Retinal pigment epithelial cell (primary cell): ENCODE results near the gene IFNG-AS1.

Source experiments
- DNase-seq: peaks from one replicate; pipeline ENCODE4 v3.0.0-alpha.2; 2010; ENCODE audit warnings: low read depth
- H3K4me3 ChIP-seq: 2 replicates; pipeline ENCODE4 v1.5.1; 2011; ENCODE audit warnings: mild to moderate bottlenecking, low read length, control low read depth, moderate library complexity
- CTCF ChIP-seq: conservative IDR thresholded peaks from 2 replicates; pipeline ENCODE4 v1.5.1; 2011; ENCODE audit warnings: low read depth, low read length, control low read depth, inconsistent platforms

Gene IFNG-AS1

GRCh38 chr12:67952787-67953186, 36.5 kb upstream of the IFNG-AS1 start:
- DNase-seq: no peak
- TF ChIP-seq CTCF: no peak
- no peak overlapping the region for H3K4me3 ChIP-seq

DNA sequence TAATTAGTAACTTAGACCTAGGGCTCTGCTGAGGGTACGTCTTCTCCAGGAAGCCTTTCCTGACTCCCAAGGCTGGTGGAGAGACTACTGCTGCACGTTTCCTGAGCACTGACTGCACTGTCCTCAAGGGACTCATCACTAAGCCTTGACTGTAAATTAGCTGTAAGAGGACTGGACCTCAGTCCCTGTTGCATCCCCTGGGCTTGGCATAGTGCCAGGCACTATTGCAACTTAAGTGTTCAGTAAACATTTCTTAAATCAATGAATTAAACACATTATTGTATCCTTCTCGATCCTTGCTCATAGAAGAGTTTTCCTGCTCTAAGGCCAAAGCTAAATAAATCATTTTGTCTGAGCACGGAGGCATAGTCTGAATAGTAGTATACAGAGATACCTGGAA, 31.9 kb upstream of the IFNG-AS1 start:
- no peak overlapping the region for H3K4me3 ChIP-seq
- no peak for TF ChIP-seq CTCF
- no peak for DNase-seq

DNA sequence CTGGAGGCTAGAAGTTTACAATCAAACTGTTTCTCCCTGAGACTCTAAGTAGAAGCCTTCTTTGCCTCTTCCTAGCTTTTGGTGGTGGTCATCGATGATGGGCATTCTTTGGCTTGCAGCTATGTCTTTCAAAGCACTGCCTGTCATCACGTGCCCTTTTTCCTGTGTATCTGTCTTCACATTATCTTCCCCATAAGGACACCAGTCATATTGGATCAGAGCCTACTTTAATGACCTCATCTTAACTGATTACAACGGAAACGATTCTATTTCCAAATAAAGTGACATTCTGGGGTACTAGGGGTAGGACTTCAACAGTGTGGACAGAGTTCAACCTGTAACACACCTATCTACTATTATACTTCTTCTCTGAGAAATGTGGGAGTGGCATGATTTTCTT, 31.1 kb upstream of the IFNG-AS1 start:
- no peak for TF ChIP-seq CTCF

DNA sequence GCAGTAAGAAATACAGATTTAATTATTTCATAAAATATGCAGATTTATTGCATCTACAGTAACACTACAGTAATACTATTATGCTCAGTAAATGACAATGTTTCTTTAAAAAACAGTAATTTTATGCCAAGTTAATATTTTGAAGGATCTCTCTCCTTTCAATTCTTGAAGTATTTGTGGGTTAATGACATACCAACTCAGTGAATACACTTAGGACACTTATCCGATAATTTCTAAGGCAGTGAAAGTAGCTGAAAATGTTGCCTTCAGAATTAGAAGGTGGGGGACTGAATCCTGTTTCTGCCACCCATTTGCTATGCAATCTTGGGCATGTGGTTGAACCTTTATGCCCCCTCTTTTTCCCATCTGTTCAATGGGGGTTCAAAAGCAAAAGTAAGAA, 24.8 kb upstream of the IFNG-AS1 start:
- no peak for DNase-seq
- no peak for TF ChIP-seq CTCF

More for the DNA sequence above, 31.1 kb upstream of the IFNG-AS1 start:
- no peak overlapping the region for H3K4me3 ChIP-seq
- no peak for DNase-seq

GRCh38 chr12:67966560-67966959, 22.7 kb upstream of the IFNG-AS1 start:
- DNase-seq: no peak
- no peak overlapping the region for H3K4me3 ChIP-seq
- TF ChIP-seq CTCF: no peak

More for the DNA sequence above, 24.8 kb upstream of the IFNG-AS1 start:
- no peak overlapping the region for H3K4me3 ChIP-seq

DNA sequence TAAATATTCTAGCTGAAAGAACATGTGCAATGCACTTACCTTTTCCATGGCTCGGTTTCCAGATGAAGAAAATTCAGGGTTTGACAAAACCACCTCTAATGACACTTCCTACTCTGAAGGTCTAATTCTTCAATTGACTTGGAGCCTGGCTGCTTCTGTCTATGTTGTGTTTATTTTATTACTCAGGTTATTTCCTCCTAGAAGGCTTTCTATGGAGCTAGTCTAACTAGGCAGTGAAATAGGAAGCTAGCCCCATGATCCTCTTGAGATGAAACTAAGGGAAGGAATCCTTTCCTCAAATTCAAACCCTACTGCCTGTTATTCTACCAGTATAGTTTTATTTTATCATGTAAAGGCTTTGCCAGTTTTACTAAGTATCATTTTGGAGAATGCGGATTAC, 20.9 kb upstream of the IFNG-AS1 start:
- TF ChIP-seq CTCF: no peak
- no peak overlapping the region for H3K4me3 ChIP-seq
- no peak for DNase-seq

DNA sequence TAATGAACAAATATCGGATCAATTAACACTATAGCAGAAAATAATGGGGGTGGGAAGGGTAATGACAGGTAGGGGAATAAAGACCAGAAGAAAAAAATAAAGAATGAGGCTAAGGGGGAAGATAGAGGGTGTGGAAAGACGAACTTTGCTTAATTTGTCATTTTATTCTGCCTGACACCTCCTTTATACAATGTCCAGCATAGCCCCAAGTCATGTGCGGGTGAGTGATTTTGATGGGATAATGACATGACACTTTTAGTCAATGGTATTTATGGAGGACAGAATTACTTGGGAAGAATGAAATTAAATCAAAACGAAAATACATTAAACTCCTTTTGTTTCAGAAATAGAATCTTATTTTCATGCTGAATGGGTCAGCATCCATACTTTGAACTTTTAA, 20.5 kb upstream of the IFNG-AS1 start:
- TF ChIP-seq CTCF: no peak
- DNase-seq: no peak
- no peak overlapping the region for H3K4me3 ChIP-seq
